GM12874 (cell line): ENCODE results near the gene E2F4.

Experiments used
- TF ChIP-seq, protein P1 (sequence below): IDR thresholded peaks from 2 replicates; pipeline ENCODE4 v1.5.1; 2011; ENCODE audit warnings: low read depth, mild to moderate bottlenecking, control low read depth, low read length, moderate library complexity; ENCODE audit not compliant: insufficient read depth

The E2F4 gene

DNA sequence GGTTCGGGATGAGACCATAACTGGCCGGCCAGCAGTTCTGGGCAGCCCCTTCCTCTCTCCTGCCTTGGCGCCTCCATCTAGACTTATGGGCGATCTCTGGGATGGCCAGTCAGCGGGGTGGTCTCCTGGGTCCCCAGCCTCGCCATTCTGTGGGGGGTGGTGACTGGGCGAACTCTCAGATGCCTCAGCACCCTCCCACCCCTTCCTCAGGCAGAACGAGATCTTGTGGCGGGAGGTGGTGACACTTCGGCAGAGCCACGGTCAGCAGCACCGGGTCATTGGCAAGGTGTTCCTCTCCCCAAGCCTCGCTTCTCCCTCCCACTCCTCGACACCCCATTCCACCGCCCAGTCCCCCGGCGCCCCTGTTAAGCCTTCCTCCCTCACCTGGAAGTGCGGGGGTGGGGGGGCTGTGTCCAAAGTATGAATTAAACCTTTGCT, 25.8 kb upstream of the E2F4 start:
- TF ChIP-seq, protein P1, sequence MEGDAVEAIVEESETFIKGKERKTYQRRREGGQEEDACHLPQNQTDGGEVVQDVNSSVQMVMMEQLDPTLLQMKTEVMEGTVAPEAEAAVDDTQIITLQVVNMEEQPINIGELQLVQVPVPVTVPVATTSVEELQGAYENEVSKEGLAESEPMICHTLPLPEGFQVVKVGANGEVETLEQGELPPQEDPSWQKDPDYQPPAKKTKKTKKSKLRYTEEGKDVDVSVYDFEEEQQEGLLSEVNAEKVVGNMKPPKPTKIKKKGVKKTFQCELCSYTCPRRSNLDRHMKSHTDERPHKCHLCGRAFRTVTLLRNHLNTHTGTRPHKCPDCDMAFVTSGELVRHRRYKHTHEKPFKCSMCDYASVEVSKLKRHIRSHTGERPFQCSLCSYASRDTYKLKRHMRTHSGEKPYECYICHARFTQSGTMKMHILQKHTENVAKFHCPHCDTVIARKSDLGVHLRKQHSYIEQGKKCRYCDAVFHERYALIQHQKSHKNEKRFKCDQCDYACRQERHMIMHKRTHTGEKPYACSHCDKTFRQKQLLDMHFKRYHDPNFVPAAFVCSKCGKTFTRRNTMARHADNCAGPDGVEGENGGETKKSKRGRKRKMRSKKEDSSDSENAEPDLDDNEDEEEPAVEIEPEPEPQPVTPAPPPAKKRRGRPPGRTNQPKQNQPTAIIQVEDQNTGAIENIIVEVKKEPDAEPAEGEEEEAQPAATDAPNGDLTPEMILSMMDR = no peak

DNA sequence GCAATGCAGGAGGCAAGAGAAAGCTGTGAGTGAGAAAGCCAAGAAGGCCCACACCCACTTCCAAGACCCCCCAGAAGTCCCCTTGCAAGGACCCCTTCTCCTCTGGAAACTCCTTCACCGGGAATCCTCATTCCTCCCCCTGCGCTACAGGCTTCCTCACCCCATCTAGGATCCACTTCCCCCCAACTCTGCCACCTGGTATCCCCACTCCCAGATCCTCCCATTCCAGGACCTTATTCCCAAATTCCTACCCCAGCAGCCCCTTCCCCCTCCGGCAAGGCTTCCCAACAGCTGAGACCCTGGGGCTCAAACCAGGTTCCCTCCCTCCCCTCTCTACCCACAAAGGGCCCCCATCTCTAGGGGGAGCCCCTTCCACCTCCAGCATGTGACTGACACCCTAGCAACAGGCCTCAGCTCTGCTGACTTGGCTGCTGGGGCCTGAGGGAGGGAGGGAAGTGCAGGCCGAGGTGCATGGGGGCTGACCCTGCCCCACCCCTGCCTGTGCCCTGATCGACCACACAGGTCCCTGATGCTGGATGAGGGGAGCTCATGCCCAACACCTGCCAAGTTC, 25.3 kb upstream of the E2F4 start:
- TF ChIP-seq, protein P1 = 0 out of 2 replicates have a peak, but pooled peaks have one; percentile 4

DNA sequence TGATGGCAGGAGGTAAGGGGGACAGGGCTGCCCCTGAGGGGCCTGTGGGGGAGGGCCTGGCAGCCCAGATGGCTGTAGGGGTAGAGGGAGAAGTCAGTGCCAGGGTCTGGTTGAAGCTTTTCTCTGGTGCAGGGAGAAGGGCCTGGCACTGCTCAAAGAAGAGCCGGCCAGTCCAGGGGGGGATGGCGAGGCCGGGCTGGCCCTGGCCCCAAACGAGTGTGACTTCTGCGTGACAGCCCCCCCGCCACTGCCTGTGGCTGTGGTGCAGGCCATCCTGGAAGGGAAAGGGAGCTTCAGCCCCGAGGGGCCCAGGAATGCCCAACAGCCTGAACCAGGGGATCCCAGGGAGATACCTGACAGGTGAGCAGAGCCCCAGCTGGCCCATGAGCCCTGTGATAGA, 24.4 kb upstream of the E2F4 start:
- TF ChIP-seq, protein P1 = no peak

DNA sequence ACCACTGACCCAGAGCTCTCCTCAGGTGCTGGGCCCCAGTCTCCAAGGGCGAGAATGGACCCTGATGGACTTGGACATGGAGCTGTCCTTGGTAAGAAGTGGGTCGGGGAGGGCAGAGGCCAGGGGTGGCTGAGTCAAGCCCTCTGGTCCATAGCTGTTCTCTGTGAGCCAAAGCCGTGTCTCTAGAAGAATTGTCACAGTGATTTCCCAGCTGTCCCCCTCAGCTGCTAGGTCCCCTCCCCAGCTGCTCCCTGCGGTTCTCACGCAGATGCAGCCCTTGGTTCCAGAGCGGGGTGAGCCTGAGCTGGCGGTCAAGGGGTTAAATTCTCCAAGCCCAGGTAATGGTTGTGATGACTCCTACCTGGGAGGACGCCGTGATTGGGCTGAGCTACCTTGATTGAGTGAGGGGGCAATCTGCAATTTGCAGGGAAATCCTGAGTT, 22.9 kb upstream of the E2F4 start:
- TF ChIP-seq, protein P1 = no peak

DNA sequence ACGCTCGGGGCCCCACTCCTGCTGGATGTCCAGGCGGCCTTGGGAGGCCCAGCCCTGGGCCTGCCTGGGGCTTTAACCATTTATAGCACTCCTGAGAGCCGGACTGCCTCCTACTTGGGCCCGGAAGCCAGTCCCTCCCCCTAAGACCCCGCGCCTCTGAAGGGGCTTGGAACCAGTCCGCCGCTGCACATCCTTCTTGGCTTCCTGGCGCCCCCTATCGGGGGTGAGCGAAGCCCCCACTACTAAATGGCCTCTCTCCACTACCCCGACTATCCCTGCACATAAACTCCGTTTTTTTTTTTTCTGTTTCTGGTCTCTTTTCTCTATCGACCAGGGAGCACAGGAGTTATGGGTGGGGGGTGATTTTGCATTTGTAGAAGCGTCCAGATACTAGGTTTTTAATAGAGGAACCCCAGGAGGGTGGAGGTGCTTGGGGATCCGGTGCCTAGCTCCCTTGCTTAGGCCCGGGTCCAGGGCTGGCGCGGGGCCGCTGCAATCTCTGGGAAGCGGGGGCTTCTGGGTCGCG, 22.2 kb upstream of the E2F4 start:
- TF ChIP-seq, protein P1 = peak; percentile 84

DNA sequence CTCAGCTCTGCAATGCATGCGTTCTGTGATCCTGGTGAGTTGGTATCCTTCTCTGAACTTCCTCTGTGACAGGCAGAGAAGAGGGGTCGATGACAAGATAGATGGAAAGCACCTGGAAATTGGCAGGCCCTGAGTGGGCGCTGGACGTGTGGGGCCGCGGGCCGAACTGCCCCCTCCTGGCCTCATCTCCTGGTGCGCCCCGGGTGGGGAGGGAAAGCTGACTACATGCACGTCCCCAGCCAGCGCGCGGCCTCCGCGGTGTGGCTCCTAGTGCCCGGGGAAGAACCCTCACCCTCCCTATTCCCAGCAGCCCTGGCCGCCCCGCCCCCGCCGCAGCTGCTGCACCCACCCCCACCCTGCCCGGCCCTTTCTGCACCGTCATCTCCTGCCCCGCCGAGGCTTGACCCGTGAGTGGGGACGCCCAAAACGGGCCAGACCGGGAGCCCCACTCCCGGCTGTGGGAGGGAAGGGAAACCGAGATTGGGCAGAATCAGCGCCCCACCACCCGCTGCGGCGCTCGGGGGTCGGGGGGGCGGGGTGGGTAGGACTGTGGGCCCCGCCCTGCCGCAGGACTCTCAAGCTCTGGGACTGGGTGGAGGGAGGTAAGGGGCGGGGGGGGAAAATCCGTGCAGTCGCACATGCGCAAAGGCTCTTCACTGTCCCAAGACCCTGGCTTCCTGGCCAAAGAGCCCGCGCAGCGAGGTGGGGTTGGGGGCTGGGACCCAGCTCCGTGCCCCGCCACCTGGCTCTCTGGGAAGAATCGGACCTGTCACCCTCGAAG, 21.6 kb upstream of the E2F4 start, which contains the start of gene NOL3:
Gene NOL3 (plus strand): TSS at position 371 of the 781 bp plus-strand sequence.
- TF ChIP-seq, protein P1 = no peak

DNA sequence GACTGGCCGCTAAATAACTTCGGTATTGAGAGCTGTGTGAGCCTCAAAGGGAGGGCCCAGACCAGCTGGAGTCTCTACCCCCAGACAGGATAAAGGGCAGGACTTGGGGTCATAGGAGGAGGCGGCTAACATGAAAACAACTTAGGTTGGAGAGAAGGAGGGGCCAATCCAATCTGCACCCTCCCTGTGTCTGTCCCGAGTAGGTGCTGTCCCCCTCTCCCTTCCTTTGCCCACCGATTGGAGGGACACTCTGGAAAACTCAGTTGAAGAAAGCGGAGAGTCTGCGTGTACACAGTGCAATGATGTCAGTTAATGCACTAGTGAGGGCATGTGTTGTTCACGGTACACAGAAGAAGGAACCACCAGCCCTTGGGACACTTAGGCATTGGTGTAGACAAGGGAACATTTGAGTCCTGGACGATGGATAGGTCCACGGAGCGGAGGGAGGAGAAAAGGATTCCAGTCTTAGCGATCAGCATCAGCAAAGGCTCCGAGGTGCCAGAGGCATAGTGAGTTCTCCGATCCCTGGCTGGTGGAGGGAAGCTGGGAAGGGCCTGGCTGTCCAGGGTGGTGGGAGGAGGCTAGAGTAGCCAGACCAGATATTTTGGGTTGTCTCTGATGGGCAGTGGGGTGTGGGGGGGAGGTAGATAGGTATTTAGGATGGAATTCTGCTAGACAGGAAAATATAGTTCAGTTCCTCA, 20.9 kb upstream of the E2F4 start:
- TF ChIP-seq, protein P1 = no peak
